ENCODE measurements around the gene NFX1.
A peak's percentile ranks its signal among the peaks of the same experiment; 100 is the strongest.
"Not testable (repeated sequence)": the region's sequence is repeated elsewhere in the genome, so short reads cannot be mapped to it uniquely, and the experiment has no call there.

Gene NFX1

GRCh38 chr9:33391111-33391771 lies 100.9 kb downstream of the NFX1 start:
- DNase-seq (ENCODE audit: low spot score): not testable (repeated sequence)

DNA sequence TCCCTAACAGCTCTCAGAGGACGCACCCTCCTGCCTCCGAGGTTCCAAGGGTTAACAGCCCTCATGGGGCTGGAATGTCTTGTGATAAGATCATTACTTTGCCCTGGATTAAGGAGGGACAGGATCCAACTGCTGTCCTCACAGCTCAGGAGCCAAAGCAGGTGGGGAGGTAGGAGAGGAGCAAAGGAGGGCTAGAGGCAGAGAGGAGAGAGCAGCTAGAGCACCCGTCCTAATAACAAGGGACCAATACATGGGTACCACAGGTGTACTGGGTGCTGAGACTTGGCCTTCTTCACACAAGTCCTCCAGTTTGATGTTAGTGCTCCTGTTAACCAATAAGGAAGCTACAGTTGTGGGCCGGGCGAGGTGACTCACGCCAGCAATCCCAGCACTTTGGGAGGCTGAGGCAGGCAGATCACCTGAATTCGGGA lies 102.3 kb downstream of the NFX1 start:
- not testable (repeated sequence) for DNase-seq (ENCODE audit: low spot score)

GRCh38 chr9:33393581-33393980 lies 103.3 kb downstream of the NFX1 start:
- no peak for DNase-seq (ENCODE audit: low spot score)

DNA sequence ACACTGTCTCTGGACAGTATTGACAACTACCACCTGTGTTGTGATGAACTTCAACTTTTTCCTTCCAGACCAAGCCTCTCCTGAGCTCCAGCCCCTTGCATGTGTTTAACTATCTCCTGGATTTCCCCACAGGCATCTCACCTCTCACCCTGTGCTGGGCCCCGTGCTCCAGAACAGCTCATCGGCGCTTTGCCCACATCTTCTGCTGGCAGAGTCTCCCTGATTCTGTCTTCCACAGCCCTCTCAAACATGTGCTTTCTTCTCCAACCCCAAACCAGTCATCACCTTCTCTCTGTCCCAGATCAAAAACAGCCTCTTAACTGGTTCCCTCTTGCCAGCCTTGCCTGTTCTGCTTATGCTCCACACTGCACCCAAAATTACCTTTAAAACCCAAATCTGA lies 103.7 kb downstream of the NFX1 start:
- not testable (repeated sequence) for DNase-seq (ENCODE audit: low spot score)

GRCh38 chr9:33395159-33395879 lies 105.0 kb downstream of the NFX1 start:
- DNase-seq (ENCODE audit: low spot score): peak; percentile 65

GRCh38 chr9:33397801-33398200 lies 107.5 kb downstream of the NFX1 start:
- DNase-seq (ENCODE audit: low spot score): not testable (repeated sequence)

- not testable (repeated sequence) for DNase-seq (ENCODE audit: low spot score)
Observed at GRCh38 chr9:33399047-33399446, 108.7 kb downstream of the NFX1 start.

- DNase-seq (ENCODE audit: low spot score): not testable (repeated sequence)
Observed at GRCh38 chr9:33401809-33402208, 111.5 kb downstream of the NFX1 start.

DNA sequence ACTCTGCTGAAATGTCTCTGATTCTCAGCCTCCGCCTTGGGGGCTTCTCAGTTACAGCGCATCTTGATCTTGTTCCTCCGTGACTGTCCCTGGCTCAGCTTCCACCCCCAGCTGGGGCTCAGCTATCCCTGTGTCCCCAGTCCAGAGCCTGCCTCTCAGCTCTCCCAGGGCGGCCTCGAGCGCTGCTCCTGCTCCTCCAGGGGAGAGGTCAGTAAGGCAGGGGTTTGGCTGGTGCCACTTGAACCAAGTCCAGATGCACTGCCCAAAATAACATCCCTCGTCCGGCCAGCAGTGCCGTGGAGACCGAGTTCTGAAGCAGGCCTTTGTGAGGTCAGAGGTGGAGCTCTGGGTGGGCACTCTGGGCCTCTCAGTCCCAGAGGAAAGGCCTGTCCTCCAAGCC lies 112.1 kb downstream of the NFX1 start, which contains the start of gene AQP7:
TSS of gene AQP7 (minus strand) at position 198 of the 400 bp plus-strand sequence. CDS start 1,306 bp downstream, outside the sequence.
- not testable (repeated sequence) for DNase-seq (ENCODE audit: low spot score)

DNA sequence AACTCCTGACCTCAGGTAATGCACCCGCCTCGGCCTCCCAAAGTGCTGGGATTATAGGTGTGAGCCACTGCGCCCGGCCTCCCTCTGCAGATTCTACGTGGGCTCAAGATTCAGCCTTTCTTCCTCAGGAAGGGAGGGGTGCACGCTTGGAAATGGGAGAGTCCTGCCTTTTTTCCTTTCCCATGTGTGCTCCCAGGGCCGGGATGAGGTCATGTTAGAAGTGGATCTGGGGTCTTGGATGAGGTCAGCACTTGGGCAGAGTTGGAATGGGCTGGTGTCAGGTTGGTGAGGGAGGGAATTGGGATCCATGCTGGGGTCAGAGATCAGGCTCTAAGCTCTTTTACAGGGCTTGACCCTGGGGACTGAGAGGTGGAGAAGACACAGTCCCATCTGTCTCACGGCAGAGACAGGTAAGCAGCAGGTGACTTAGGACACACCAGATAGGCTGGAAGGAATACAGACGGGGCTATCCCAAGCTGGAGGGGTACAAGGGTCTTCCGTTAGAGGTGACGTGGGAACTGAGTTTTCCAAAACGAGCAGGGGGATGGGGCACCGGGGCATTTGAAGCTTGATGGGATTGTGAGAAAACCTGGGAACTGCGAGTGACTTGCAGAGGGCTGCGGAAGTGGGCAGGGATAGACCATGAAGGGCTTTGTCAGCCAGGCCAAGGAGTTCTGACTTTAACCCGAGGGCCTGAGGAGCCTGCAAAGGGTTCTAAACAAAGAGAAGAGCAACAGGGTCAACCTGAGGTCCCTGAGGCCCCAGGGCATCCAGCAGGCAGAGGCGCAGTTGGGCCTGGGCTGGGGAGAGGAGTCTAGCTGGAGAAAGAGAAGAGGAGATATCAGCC lies 113.8 kb downstream of the NFX1 start:
- DNase-seq (ENCODE audit: low spot score): no peak

- DNase-seq (ENCODE audit: low spot score): no peak
Observed at GRCh38 chr9:33404788-33405362, 114.6 kb downstream of the NFX1 start.

DNA sequence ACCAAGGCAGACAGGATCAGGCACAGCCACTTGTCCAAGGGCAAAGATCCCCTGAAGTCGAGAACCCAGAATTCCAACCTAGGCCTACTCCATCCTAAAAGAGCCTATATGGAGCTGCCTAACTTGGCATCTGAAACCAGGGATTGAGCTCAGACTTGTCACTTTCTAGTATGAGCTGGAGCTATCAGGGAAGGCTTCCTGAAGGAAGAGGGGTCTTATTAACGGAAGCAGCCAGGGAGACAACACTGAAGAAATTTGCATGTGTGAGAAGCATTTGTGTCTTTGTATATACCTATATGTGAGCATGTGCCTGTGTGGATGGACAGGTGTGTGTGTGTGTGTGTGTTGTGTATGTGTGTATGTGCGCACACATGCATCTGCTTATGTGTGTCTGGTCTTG lies 116.7 kb downstream of the NFX1 start:
- no peak for DNase-seq (ENCODE audit: low spot score)

DNA sequence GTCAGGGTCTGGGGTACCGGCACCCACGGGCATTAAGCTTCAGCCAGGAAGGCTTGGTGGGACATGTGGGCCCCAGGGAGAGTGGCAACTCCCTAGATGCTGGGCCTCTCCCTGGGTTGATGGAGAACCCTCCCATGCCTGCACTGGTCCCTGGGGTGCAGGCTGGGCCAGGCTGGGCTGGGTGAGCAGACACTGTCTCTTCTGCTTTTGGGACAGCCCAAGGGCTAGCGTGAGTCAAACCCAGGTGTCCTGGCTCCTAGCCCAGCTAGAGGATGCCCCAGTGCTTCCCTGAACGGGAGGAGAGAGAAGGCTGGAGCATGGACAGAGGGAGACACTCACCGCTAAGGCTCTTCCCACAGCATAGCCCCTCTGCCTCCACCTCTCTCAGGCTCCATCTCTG lies 117.8 kb downstream of the NFX1 start:
- DNase-seq (ENCODE audit: low spot score): no peak

DNA sequence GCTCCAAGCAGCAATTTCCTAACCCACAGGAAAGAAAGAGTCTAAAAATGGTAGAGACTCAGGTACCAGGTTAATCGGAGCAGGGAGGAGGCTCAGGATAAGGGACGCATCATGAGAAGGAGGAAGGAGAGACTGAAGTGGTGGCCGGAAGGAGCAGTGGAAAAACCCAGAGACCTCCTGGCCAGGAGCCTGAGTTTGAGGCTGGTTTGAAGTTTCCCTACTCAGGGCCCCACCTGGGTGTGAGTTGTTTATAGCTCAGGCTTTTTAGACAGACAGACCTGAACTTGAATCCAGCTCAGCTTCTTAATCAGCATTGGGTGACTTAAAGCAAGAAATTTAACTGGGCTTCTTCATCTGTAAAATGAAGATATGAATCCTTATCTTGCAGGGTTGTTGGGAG lies 124.0 kb downstream of the NFX1 start:
- DNase-seq (ENCODE audit: low spot score): no peak

GRCh38 chr9:33414889-33415500 lies 124.7 kb downstream of the NFX1 start:
- DNase-seq (ENCODE audit: low spot score): no peak

DNA sequence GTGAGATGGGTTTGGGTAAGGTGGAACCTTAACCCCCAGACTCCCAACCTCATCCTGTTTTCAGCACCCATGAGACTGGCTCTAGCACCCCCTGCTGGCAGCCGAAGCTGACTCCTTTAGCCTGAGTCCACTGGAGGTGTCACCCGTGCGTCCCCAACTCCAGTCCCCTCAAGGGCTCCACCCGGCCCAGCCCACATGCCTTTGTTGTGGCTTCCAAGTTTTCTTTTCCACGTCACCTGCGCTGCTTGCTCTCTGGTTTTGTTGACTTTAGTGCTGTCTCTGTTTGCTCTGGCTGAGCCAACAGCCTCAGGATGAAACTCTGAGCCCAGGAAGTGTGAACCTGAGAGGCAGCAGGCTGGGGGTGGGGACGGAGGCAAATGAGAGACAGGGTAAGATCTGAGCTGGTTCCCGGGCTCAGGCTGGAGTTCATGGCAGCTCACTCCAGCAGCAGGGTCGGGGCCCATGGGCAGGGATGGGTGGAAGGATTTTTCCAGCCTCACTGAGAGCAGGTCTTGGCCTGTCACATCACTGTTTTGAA lies 125.3 kb downstream of the NFX1 start:
- peak; percentile 81 for DNase-seq (ENCODE audit: low spot score)

- no peak for DNase-seq (ENCODE audit: low spot score)
Observed at GRCh38 chr9:33416996-33417395, 126.7 kb downstream of the NFX1 start.

DNA sequence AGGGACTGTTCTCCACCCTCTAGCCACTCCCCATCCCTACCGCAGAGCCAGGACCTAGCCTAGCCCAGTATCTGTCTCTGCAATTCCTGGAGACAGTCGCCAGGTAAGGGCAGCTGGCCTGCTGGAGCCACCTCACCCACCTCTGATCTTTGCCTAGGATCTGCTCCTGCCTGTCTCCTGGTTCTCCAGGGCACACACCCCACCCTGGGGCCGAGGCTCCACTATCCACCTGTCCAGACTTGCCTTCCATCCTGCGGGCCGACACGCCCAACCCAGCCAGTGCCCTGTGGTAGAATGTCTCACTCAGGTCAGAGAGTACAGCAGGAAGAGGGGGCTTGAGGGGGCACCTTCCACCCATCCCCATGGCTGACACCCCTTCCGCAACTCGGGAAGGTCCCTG lies 127.8 kb downstream of the NFX1 start:
- DNase-seq (ENCODE audit: low spot score): no peak

DNA sequence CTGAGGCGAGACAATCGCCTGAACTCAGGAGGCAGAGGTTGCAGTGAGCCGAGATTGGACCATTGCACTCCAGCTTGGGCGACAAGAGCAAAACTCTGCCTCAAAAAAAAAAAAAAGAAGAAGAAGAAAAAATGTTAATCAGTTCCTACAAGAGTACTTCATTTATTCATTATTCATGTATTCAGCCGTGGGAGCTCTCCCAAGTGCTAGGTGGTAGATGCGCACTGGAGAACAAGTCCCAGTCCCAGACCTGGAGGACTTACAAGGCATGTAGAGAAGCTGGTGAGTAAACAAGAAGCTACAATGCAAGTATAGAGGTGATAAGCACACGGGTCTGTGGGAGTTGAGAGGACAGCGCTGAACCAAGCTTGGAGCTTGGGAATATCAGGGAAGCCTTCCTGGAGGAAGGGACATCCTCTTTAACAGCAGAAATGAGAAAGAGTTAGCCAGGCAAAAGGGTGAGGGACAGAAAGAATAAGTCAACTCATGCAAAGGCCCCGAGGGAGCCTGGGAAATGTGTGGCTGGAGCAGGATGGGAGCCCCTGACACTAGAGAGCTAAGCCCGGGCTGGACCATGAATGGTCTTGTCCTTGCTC lies 129.5 kb downstream of the NFX1 start:
- no peak for DNase-seq (ENCODE audit: low spot score)
